HUDEP-2 (cell line): Measurements from ENCODE around the gene ZSCAN30.
"Not testable (repeated sequence)": the region's sequence is repeated elsewhere in the genome, so short reads cannot be mapped to it uniquely, and the experiment has no call there.

Experiments
- DNase-seq, 76 experiments: peaks; one replicate each; lab custom pipeline; 2025; ENCODE audit not compliant: unreplicated experiment in 76 of 76; lab: John Stamatoyannopoulos, UW

Gene ZSCAN30

GRCh38 chr18:35240664-35241447, 49.2 kb downstream of the ZSCAN30 start, which contains the start of gene ZNF397:
Gene ZNF397 (plus strand): TSS chr18:35241034. CDS start chr18:35242471, 1,437 bp downstream.
- peak in 75 of 76 experiments; percentile 48 to 98 (median 91) for DNase-seq

- no peak for DNase-seq
Observed at GRCh38 chr18:35239314-35239713, 50.7 kb downstream of the ZSCAN30 start.

- no peak for DNase-seq
Observed at GRCh38 chr18:35236571-35237363, 53.3 kb downstream of the ZSCAN30 start.

DNA sequence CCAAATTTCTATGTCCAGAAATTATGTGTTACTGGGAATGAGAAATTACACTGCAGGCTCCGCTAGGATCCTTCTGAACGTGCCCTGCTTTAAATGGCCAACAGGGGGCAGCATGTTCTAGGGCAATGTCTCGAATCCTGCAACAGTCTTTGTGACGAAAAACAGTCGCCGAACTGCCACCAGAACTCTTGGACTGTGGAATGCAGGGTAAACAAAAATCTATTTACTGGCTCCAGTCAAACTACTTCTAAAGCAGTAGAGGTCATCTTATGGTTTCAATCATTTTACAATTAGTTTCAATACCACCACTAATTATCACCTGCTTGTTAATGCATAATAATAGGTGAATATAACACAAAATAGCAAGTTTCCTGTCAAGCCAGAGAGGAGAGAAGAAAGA, 59.0 kb downstream of the ZSCAN30 start:
- DNase-seq = peak in 70 of 76 experiments; percentile 0 to 87 (median 60)

GRCh38 chr18:35227254-35227653, 62.8 kb downstream of the ZSCAN30 start:
- DNase-seq = no peak

GRCh38 chr18:35223797-35224196, 66.2 kb downstream of the ZSCAN30 start:
- no peak for DNase-seq

GRCh38 chr18:35220424-35220823, 69.6 kb downstream of the ZSCAN30 start:
- DNase-seq = no peak

DNA sequence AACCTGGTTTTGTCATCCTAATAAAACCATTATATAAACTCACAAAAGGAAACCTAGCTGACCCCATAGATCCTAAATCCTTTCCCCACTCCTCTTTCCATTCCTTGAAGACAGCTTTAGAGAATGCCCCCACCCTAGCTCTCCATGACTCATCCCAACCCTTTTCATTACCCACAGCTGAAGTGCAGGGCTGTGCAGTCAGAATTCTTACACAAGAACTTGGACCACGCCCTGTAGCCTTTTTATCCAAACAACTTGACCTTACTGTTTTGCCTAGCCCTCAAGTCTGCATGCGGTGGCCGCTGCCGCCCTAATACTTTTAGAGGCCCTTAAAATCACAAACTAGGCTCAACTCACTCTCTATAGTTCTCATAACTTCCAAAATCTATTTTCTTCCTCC, 70.7 kb downstream of the ZSCAN30 start:
- DNase-seq = not testable (repeated sequence)

DNA sequence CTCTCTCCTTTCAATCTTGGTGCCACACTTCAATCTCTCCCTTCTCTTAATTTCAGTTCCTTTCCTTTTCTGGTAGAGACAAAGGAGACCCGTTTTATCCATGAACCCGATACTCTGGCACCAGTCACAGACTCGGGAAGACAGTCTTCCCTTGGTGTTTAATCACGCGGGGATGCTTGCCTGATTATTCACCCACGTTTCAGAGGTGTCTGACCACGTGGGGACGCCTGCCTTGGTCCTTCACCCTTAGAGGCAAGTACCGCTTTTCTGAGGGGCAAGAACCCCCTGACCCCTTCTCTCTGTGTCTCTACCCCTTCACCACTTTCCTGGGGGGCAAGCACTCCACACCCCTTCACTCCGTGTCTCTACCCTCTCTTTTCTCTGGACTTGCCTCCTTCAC, 73.4 kb downstream of the ZSCAN30 start:
- DNase-seq = not testable (repeated sequence)

GRCh38 chr18:35215026-35215425, 75.0 kb downstream of the ZSCAN30 start:
- DNase-seq = no peak

DNA sequence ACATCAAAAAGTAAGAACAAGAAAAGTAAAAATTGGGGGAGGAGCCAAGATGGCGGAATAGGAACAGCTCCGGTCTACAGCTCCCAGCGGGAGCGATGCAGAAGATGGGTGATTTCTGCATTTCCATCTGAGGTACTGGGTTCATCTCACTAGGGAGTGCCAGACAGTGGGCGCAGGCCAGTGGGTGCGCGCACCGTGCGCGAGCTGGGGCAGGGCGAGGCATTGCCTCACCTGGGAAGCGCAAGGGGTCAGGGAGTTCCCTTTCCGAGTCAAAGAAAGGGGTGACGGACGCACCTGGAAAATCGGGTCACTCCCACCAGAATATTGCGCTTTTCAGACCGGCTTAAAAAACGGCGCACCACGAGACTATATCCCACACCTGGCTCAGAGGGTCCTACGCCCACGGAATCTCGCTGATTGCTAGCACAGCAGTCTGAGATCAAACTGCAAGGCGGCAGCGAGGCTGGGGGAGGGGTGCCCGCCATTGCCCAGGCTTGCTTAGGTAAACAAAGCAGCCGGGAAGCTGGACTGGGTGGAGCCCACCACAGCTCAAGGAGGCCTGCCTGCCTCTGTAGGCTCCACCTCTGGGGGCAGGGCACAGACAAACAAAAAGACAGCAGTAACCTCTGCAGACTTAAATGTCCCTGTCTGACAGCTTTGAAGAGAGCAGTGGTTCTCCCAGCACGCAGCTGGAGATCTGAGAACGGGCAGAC, 84.1 kb downstream of the ZSCAN30 start:
- DNase-seq = not testable (repeated sequence)

GRCh38 chr18:35205199-35205712, 84.8 kb downstream of the ZSCAN30 start:
- no peak for DNase-seq

DNA sequence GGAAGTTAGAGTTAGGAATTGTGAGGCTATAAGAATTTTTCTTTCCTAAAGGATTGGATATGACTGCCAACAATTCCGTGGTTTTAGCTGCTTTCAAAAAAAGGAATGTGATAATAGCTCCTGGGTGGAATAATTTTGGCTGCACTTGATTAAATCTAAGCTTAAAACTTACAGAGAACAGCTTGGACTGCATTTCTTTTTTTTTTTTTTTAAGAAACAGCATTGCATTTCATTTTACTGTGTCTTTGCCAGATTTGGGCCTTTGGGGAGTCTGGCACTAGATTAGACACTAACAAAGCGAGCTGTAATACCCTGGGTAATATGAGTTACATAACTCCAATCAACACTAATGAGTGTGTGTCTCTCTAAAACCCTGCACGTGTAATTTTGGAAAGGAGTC, 87.0 kb downstream of the ZSCAN30 start:
- no peak for DNase-seq

- DNase-seq = no peak
Observed at GRCh38 chr18:35201256-35201931, 88.6 kb downstream of the ZSCAN30 start.
